GM18498 (cell line): Measurements from ENCODE around the gene MLIP.
"Not testable (repeated sequence)": the region's sequence is repeated elsewhere in the genome, so short reads cannot be mapped to it uniquely, and the experiment has no call there.

Source experiments
- ATAC-seq: cut with Tn5 transposase; IDR thresholded peaks from one replicate; pipeline ENCODE4 v1.9.1; 2021; ENCODE audit warnings: mild to moderate bottlenecking, moderate library complexity; ENCODE audit not compliant: unreplicated experiment

Gene MLIP

GRCh38 chr6:54135665-54136369, 24.6 kb downstream of the MLIP start:
- ATAC-seq = no peak

- ATAC-seq = no peak
Measured at GRCh38 chr6:54138795-54139194, 27.6 kb downstream of the MLIP start.

GRCh38 chr6:54140811-54141210, 29.6 kb downstream of the MLIP start:
- no peak for ATAC-seq

GRCh38 chr6:54142889-54143519, 31.8 kb downstream of the MLIP start:
- no peak for ATAC-seq

- no peak for ATAC-seq
Measured at GRCh38 chr6:54151861-54152260, 40.6 kb downstream of the MLIP start.

GRCh38 chr6:54156650-54157250, 45.5 kb downstream of the MLIP start:
- ATAC-seq = no peak

- ATAC-seq = no peak
Measured at GRCh38 chr6:54157405-54157804, 46.2 kb downstream of the MLIP start.

GRCh38 chr6:54173089-54173488, 61.8 kb downstream of the MLIP start:
- no peak for ATAC-seq

GRCh38 chr6:54179152-54179551, 67.9 kb downstream of the MLIP start:
- no peak for ATAC-seq

- ATAC-seq = no peak
Measured at GRCh38 chr6:54183616-54184015, 72.4 kb downstream of the MLIP start.

- no peak for ATAC-seq
Measured at GRCh38 chr6:54185885-54186284, 74.6 kb downstream of the MLIP start.

- no peak for ATAC-seq
Measured at GRCh38 chr6:54188846-54189245, 77.6 kb downstream of the MLIP start.

GRCh38 chr6:54191461-54191860, 80.2 kb downstream of the MLIP start:
- ATAC-seq = no peak

- no peak for ATAC-seq
Measured at GRCh38 chr6:54192993-54193392, 81.8 kb downstream of the MLIP start.

- no peak for ATAC-seq
Measured at GRCh38 chr6:54193560-54193959, 82.3 kb downstream of the MLIP start.

- ATAC-seq = no peak
Measured at GRCh38 chr6:54194067-54194466, 82.8 kb downstream of the MLIP start.

- no peak for ATAC-seq
Measured at GRCh38 chr6:54195637-54196036, 84.4 kb downstream of the MLIP start.

- no peak for ATAC-seq
Measured at GRCh38 chr6:54196905-54197304, 85.7 kb downstream of the MLIP start.

GRCh38 chr6:54198134-54198533, 86.9 kb downstream of the MLIP start:
- ATAC-seq = no peak

- ATAC-seq = not testable (repeated sequence)
Measured at GRCh38 chr6:54203474-54204035, 92.3 kb downstream of the MLIP start.

- ATAC-seq = no peak
Measured at GRCh38 chr6:54204921-54205591, 93.8 kb downstream of the MLIP start.
